ENCODE results near the gene HSD11B1. TPM values are rescaled to one million over a fixed set of nuclear protein-coding genes. Genes with fewer than 3 reads are reported as not detected.

Gene HSD11B1
- total and polyA plus RNA-seq, 2 donors (not counting 1 experiment from before 2014, with no cell fraction given): 7.1 to 31.5 TPM

GRCh38 chr1:209715314-209715713, 10.7 kb downstream of the HSD11B1 start:
- H2AFZ ChIP-seq (ENCODE audit: low read length): no peak overlapping the region
- no peaks in the 10 kb centered on the region for H3K27me3 ChIP-seq (ENCODE audit: control insufficient read depth, insufficient read depth, low read length)
- H3K4me1 ChIP-seq (ENCODE audit: control insufficient read depth, extremely low read depth, insufficient read depth, low read length): no peaks in the 10 kb centered on the region
- H3K9ac ChIP-seq (ENCODE audit: insufficient read depth, low read length): no peak overlapping the region
- no peaks in the 10 kb centered on the region for H3K36me3 ChIP-seq (ENCODE audit: control insufficient read depth, insufficient read depth, low read length)
- H3K27ac ChIP-seq (ENCODE audit: insufficient read depth, low read length): no peak overlapping the region
- no peak for DNase-seq (ENCODE audit: low read depth in 2 of 2)
- H3K79me2 ChIP-seq (ENCODE audit: control insufficient read depth, insufficient read depth, low read length): no peaks in the 10 kb centered on the region
- TF ChIP-seq CTCF (conservative IDR thresholded peaks at IDR 0.05 in 1 of 2, IDR thresholded peaks at IDR 0.05 in 1 of 2; ENCODE audit: low read depth in 1 of 2, low read length in 2 of 2) (no peak), EZH2 (IDR thresholded peaks at IDR 0.05; ENCODE audit: low read length, missing control alignments) (no peak)
- H3K4me2 ChIP-seq (ENCODE audit: extremely low read depth, insufficient read depth, low read length): no peak overlapping the region
- H3K4me3 ChIP-seq (replicated peaks in 1 of 4; ENCODE audit: control extremely low read depth in 1 of 4, insufficient read depth in 1 of 4, low read depth in 3 of 4, low read length in 4 of 4): no peak overlapping the region
- no peaks in the 10 kb centered on the region for H4K20me1 ChIP-seq (ENCODE audit: control insufficient read depth, extremely low read depth, insufficient read depth, low read length)
- no peaks in the 10 kb centered on the region for H3K9me3 ChIP-seq (ENCODE audit: control insufficient read depth, insufficient read depth, low read depth, low read length)

GRCh38 chr1:209717818-209718217, 13.2 kb downstream of the HSD11B1 start:
- H3K27ac ChIP-seq (ENCODE audit: insufficient read depth, low read length): no peak overlapping the region
- H4K20me1 ChIP-seq (ENCODE audit: control insufficient read depth, extremely low read depth, insufficient read depth, low read length): no peaks in the 10 kb centered on the region
- H3K4me1 ChIP-seq (ENCODE audit: control insufficient read depth, extremely low read depth, insufficient read depth, low read length): no peaks in the 10 kb centered on the region
- H2AFZ ChIP-seq (ENCODE audit: low read length): no peak overlapping the region
- H3K36me3 ChIP-seq (ENCODE audit: control insufficient read depth, insufficient read depth, low read length): no peaks in the 10 kb centered on the region
- H3K4me3 ChIP-seq (replicated peaks in 1 of 4; ENCODE audit: control extremely low read depth in 1 of 4, insufficient read depth in 1 of 4, low read depth in 3 of 4, low read length in 4 of 4): no peak overlapping the region
- TF ChIP-seq EZH2 (IDR thresholded peaks at IDR 0.05; ENCODE audit: low read length, missing control alignments): no peak
- TF ChIP-seq CTCF (conservative IDR thresholded peaks at IDR 0.05 in 1 of 2, IDR thresholded peaks at IDR 0.05 in 1 of 2; ENCODE audit: low read depth in 1 of 2, low read length in 2 of 2): no peak
- DNase-seq (ENCODE audit: low read depth in 2 of 2): no peak
- H3K79me2 ChIP-seq (ENCODE audit: control insufficient read depth, insufficient read depth, low read length): no peaks in the 10 kb centered on the region
- H3K27me3 ChIP-seq (ENCODE audit: control insufficient read depth, insufficient read depth, low read length): no peaks in the 10 kb centered on the region
- H3K9ac ChIP-seq (ENCODE audit: insufficient read depth, low read length): no peak overlapping the region
- H3K4me2 ChIP-seq (ENCODE audit: extremely low read depth, insufficient read depth, low read length): no peak overlapping the region
- H3K9me3 ChIP-seq (ENCODE audit: control insufficient read depth, insufficient read depth, low read depth, low read length): no peaks in the 10 kb centered on the region

GRCh38 chr1:209720326-209720725, 15.7 kb downstream of the HSD11B1 start:
- H3K9ac ChIP-seq (ENCODE audit: insufficient read depth, low read length): no peak overlapping the region
- TF ChIP-seq EZH2 (IDR thresholded peaks at IDR 0.05; ENCODE audit: low read length, missing control alignments) (no peak), CTCF (conservative IDR thresholded peaks at IDR 0.05 in 1 of 2, IDR thresholded peaks at IDR 0.05 in 1 of 2; ENCODE audit: low read depth in 1 of 2, low read length in 2 of 2) (no peak)
- no peaks in the 10 kb centered on the region for H3K79me2 ChIP-seq (ENCODE audit: control insufficient read depth, insufficient read depth, low read length)
- no peaks in the 10 kb centered on the region for H4K20me1 ChIP-seq (ENCODE audit: control insufficient read depth, extremely low read depth, insufficient read depth, low read length)
- peak overlapping the region; percentile 1 for H3K4me2 ChIP-seq (ENCODE audit: extremely low read depth, insufficient read depth, low read length)
- peak in 1 of 2 donors; percentile 91 for DNase-seq (ENCODE audit: low read depth in 2 of 2)
- no peak overlapping the region for H3K27ac ChIP-seq (ENCODE audit: insufficient read depth, low read length)
- no peaks in the 10 kb centered on the region for H3K9me3 ChIP-seq (ENCODE audit: control insufficient read depth, insufficient read depth, low read depth, low read length)
- H2AFZ ChIP-seq (ENCODE audit: low read length): no peak overlapping the region
- no peaks in the 10 kb centered on the region for H3K4me1 ChIP-seq (ENCODE audit: control insufficient read depth, extremely low read depth, insufficient read depth, low read length)
- H3K4me3 ChIP-seq (replicated peaks in 1 of 4; ENCODE audit: control extremely low read depth in 1 of 4, insufficient read depth in 1 of 4, low read depth in 3 of 4, low read length in 4 of 4): no peak overlapping the region
- no peaks in the 10 kb centered on the region for H3K36me3 ChIP-seq (ENCODE audit: control insufficient read depth, insufficient read depth, low read length)
- H3K27me3 ChIP-seq (ENCODE audit: control insufficient read depth, insufficient read depth, low read length): no peaks in the 10 kb centered on the region
